Naive thymus-derived CD4-positive, alpha-beta T cell (primary cell): ENCODE results near the gene ID1. TPM values are rescaled to one million over a fixed set of nuclear protein-coding genes. Genes with fewer than 3 reads are reported as not detected.
A peak's percentile ranks its signal among the peaks of the same experiment; 100 is the strongest.
"Not testable (repeated sequence)": the region's sequence is repeated elsewhere in the genome, so short reads cannot be mapped to it uniquely, and the experiment has no call there.

Experiments used
- ATAC-seq: fragments of 150-1000 bp; cut with Tn5 transposase; 2 replicates; pipeline ENCODE4 v1.10.0; 2021; ENCODE audit warnings: mild to moderate bottlenecking, moderate library complexity
- CTCF ChIA-PET: fragments of 350-600 bp; sonication (Branson Sonifier 250); formaldehyde crosslinking; loops from one replicate; lab custom pipeline; 2021; ENCODE audit warnings: antibody characterized with exemption; lab: Charles Lee
- POLR2A ChIA-PET: fragments of 350-600 bp; sonication (Branson Sonifier 250); formaldehyde crosslinking; loops from one replicate; lab custom pipeline; 2021; ENCODE audit warnings: antibody characterized with exemption, inconsistent platforms; lab: Charles Lee
- DNase-seq, 9 donors: peaks; one replicate each; pipeline versions ENCODE4 v3.0.0 to v3.0.0-alpha.2; 2020 to 2022; ENCODE audit warnings: mixed read lengths in 1 of 9
- H3K27ac ChIP-seq: one replicate; pipeline ENCODE4 v1.7.0; 2013; ENCODE audit warnings: mild to moderate bottlenecking, low read depth, low read length, moderate library complexity
- H3K27me3 ChIP-seq, 2 donors: one replicate each; pipeline ENCODE4 v1.7.0; 2013; ENCODE audit warnings: low read length in 2 of 2, mild to moderate bottlenecking in 2 of 2, moderate library complexity in 2 of 2; ENCODE audit not compliant: control insufficient read depth in 2 of 2, insufficient read depth in 2 of 2
- H3K36me3 ChIP-seq, 3 experiments: 1 replicate in 2 of 3; 2 replicates in 1 of 3; pipeline ENCODE4 v1.7.0; 2013; ENCODE audit warnings: low read length in 3 of 3, mild to moderate bottlenecking in 3 of 3, moderate library complexity in 1 of 3; ENCODE audit not compliant: insufficient read depth in 3 of 3, control insufficient read depth in 2 of 3
- H3K4me1 ChIP-seq, 2 donors: one replicate each; pipeline ENCODE4 v1.7.0; 2013; ENCODE audit warnings: low read length in 2 of 2, mild to moderate bottlenecking in 2 of 2, moderate library complexity in 1 of 2; ENCODE audit not compliant: control insufficient read depth in 2 of 2, insufficient read depth in 2 of 2
- H3K4me3 ChIP-seq: 2 replicates; pipeline ENCODE4 v1.7.0; 2013; ENCODE audit warnings: mild to moderate bottlenecking, low read length
- H3K9me3 ChIP-seq, 3 experiments: 1 replicate in 2 of 3; 2 replicates in 1 of 3; pipeline ENCODE4 v1.7.0; 2013; ENCODE audit warnings: low read length in 3 of 3; ENCODE audit not compliant: control insufficient read depth in 2 of 3
- H3K27ac Mint-ChIP-seq, 9 donors: one replicate each; pipeline ENCODE4 v1.8.0; 2020 to 2022; ENCODE audit warnings: mixed read lengths in 9 of 9, mild to moderate bottlenecking in 8 of 9, moderate library complexity in 5 of 9, inconsistent platforms in 2 of 9
- H3K27me3 Mint-ChIP-seq, 5 donors: one replicate each; pipeline ENCODE4 v1.8.0; 2021 to 2022; ENCODE audit warnings: mixed read lengths in 5 of 5, mild to moderate bottlenecking in 1 of 5
- H3K36me3 Mint-ChIP-seq, 5 donors: one replicate each; pipeline ENCODE4 v1.8.0; 2020 to 2022; ENCODE audit warnings: mixed read lengths in 5 of 5, mild to moderate bottlenecking in 3 of 5, inconsistent platforms in 1 of 5
- H3K4me1 Mint-ChIP-seq, 7 donors: one replicate each; pipeline ENCODE4 v1.8.0; 2020 to 2022; ENCODE audit warnings: mixed read lengths in 7 of 7, mild to moderate bottlenecking in 3 of 7, inconsistent platforms in 1 of 7
- H3K4me3 Mint-ChIP-seq, 10 donors: one replicate each; pipeline ENCODE4 v1.8.0; 2020 to 2022; ENCODE audit warnings: mild to moderate bottlenecking in 10 of 10, mixed read lengths in 10 of 10, moderate library complexity in 6 of 10, inconsistent platforms in 2 of 10
- H3K9me3 Mint-ChIP-seq, 11 donors: one replicate each; pipeline ENCODE4 v1.8.0; 2020 to 2022; ENCODE audit warnings: mixed read lengths in 11 of 11, mild to moderate bottlenecking in 4 of 11, inconsistent platforms in 1 of 11, moderate library complexity in 1 of 11
- intact Hi-C, 2 donors: fragments of 100-400 bp; cut with micrococcal nuclease; formaldehyde crosslinking; loops; one replicate each; pipeline ENCODE4 v1.15.1; 2023
- polyA plus RNA-seq, 2 donors: library from polyadenylated mRNA; unstranded; fragments of 300-500 nt; fragmentation: Illumina TruSeq; gene quantifications; one replicate each; pipeline ENCODE4 v1.2.3, GENCODE V29; 2021
- total RNA-seq, 6 experiments: library from RNA in 5 of 6; stranded (reverse) in 5 of 6; gene quantifications; 1 replicate in 5 of 6; 2 replicates in 1 of 6; pipeline ENCODE4 v1.2.3 and lab custom pipeline; 2021 to 2026

Gene ID1
- total and polyA plus RNA-seq, 7 experiments from 2014 or later = 0.41 to 16.9 (median 0.62) TPM; not detected in 2

DNA sequence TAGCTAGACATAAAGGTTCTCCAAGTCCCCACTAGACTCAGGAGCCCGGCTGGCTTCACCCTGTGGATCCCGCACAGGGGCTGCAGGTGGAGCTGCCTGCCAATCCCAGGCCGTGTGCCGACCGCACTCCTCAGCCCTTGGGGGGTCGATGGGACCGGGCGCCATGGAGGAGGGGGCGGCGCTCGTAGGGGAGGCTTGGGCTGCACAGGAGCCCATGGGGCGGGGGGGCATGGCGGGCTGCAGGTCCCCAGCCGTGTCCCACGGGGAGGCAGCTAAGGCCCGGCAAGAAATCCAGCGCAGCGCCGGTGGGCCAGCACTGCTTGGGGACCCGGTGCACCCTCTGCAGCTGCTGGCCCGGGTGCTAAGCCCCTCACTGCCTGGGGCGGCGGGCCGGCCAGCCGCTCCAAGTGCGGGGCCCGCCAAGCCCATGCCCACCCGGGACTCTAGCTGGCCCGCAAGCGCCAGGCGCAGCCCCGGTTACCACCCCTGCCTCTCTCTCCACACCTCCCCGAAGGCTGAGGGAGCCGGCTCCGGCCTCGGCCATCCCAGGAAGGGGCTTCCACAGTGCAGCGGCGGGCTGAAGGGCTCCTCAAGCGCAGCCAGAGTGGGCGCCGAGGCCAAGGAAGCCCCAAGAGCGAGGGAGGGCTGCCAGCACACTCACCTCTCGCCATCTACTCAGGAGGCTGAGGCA, 26.5 kb upstream of the ID1 start:
- H3K9me3 Mint-ChIP-seq = peaks cover 0 to 3% (median 0%) of the 10 kb centered on the region in 11 donors
- ATAC-seq (no peak), DNase-seq (no peak)
- no peak overlapping the region for H3K4me3 Mint-ChIP-seq
- no peak overlapping the region for H3K4me3 ChIP-seq
- ChIA-PET CTCF (interaction anchor here (0.6 to 2.1 kb wide), 4 partner anchors 8 to 35 kb away, joined by 3 to 8 read pairs (median 3); no protein-coding TSS in a partner anchor), POLR2A (interaction anchor here (0.6 kb wide), 1 partner anchor 21 kb away, joined by 4 read pairs; no protein-coding TSS in a partner anchor)
- H3K4me1 ChIP-seq = no peaks in the 10 kb centered on the region
- H3K4me1 Mint-ChIP-seq = peaks cover 4 to 26% (median 15%) of the 10 kb centered on the region in 7 donors
- H3K36me3 Mint-ChIP-seq = peaks cover 0 to 4% (median 0%) of the 10 kb centered on the region in 5 donors
- H3K27me3 ChIP-seq = no peaks in the 10 kb centered on the region
- H3K27ac Mint-ChIP-seq = peak overlapping the region in 2 of 9 donors; percentile 5 to 74
- no peaks in the 10 kb centered on the region for H3K27me3 Mint-ChIP-seq
- H3K9me3 ChIP-seq = no peaks in the 10 kb centered on the region
- intact Hi-C loops = no loop called here
- H3K27ac ChIP-seq = no peak overlapping the region
- H3K36me3 ChIP-seq = no peaks in the 10 kb centered on the region

DNA sequence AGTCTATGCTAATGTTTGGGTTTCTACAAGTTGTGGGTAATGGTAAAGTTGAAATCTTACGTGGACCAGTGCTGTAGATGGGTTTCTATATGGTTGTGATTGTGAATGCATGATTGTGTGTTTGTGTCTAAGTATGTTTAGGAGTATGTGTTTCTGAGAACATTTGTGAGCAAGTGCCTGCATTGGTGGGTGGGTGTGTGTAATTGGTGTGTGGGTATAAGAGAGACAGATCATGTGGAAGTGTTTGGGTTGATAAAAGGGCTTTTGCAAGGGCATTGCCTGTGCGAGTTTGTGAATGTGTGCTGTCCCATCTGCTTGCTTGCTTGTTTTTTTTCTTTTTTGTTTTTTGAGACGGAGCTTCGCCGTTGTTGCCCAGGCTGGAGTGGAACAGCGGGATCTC, 25.8 kb upstream of the ID1 start:
- Mint-ChIP-seq H3K36me3 (peaks cover 0 to 4% (median 0%) of the 10 kb centered on the region in 5 donors), H3K4me3 (no peak overlapping the region), H3K4me1 (peaks cover 0 to 20% (median 9%) of the 10 kb centered on the region in 7 donors), H3K27me3 (no peaks in the 10 kb centered on the region), H3K9me3 (peaks cover 0 to 3% (median 0%) of the 10 kb centered on the region in 11 donors), H3K27ac (peak overlapping the region in 1 of 9 donors; percentile 5)
- ChIA-PET CTCF (interaction anchor here (1.0 kb wide), 1 partner anchor 9 kb away, joined by 4 read pairs; no protein-coding TSS in a partner anchor), POLR2A (no interaction called here)
- intact Hi-C loops = no loop called here
- Histone ChIP-seq H3K36me3 (no peaks in the 10 kb centered on the region), H3K4me3 (no peak overlapping the region), H3K27me3 (no peaks in the 10 kb centered on the region), H3K4me1 (no peaks in the 10 kb centered on the region), H3K27ac (no peak overlapping the region), H3K9me3 (no peaks in the 10 kb centered on the region)
- ATAC-seq (no peak), DNase-seq (no peak)

DNA sequence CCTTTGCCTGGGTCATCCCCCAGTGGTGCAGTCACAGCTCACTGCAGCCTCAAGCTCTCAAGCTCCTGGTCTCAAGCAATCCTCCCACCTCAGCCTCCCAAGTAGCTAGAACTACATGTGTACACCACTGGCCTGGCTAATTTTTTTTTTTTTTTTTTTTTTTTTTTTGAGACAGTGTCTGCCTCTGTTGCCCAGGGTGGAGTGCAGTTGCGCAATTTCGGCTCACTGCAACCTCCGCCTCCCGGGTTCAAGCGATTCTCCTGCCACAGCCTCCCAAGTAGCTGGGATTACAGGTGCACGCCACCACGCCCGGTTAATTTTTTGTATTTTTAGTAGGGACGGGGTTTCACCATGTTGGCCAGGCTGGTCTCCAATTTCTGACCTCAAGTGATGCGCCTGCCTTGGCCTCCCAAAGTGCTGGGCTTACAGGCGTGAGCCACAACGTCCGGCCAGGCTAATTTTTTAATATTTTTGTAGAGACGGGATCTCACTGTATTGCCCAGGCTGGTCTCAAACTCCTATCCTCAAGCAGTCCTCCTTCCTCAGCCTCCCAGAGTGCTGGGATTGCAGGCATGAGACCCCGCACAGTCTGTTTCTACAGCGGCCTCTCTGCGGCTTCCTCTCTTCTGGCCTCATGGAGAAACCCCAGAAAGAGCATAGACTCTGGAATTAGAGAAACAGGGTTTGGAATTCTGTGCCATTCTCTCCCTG, 25.0 kb upstream of the ID1 start:
- ATAC-seq, H3K9me3 Mint-ChIP-seq, H3K36me3 Mint-ChIP-seq, H3K27ac ChIP-seq, H3K4me3 ChIP-seq, H3K9me3 ChIP-seq, H3K4me1 ChIP-seq, POLR2A ChIA-PET, H3K4me3 Mint-ChIP-seq, H3K36me3 ChIP-seq, H3K27ac Mint-ChIP-seq, H3K27me3 ChIP-seq, DNase-seq, intact Hi-C loops, H3K27me3 Mint-ChIP-seq: not testable (repeated sequence)
- H3K4me1 Mint-ChIP-seq = peaks cover 0 to 20% (median 9%) of the 10 kb centered on the region in 7 donors
- CTCF ChIA-PET = interaction anchor here (1.0 kb wide), 1 partner anchor 10 kb away, joined by 4 read pairs; no protein-coding TSS in a partner anchor

DNA sequence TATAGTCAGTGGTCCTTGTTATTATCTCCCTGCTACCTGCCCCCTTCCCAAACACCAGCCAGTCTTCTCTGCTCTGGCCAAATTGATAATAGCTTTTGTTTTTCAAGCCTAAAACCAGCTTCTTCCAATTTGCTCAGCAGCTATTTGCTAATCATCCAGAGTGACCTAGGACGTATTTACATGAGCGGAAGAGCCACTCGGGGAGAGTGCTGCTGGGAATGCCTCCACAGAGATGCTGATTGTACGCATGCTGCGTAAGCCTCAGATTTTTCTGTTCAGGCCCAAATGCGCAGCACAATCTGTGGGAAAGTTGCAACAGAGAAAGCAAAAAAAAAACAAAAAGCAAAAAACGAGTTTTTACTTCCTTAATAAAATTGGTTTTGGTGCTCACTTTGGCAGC, 24.4 kb upstream of the ID1 start:
- no peaks in the 10 kb centered on the region for H3K27me3 ChIP-seq
- POLR2A ChIA-PET = no interaction called here
- peaks cover 0 to 3% (median 0%) of the 10 kb centered on the region in 11 donors for H3K9me3 Mint-ChIP-seq
- H3K4me3 Mint-ChIP-seq = no peak overlapping the region
- DNase-seq (no peak), ATAC-seq (no peak)
- peaks cover 0 to 6% (median 0%) of the 10 kb centered on the region in 5 donors for H3K27me3 Mint-ChIP-seq
- no peak overlapping the region for H3K4me3 ChIP-seq
- H3K4me1 Mint-ChIP-seq = peaks cover 0 to 20% (median 9%) of the 10 kb centered on the region in 7 donors
- intact Hi-C loops = no loop called here
- no peak overlapping the region for H3K27ac ChIP-seq
- CTCF ChIA-PET = no interaction called here
- no peaks in the 10 kb centered on the region for H3K36me3 ChIP-seq
- no peaks in the 10 kb centered on the region for H3K9me3 ChIP-seq
- no peak overlapping the region for H3K27ac Mint-ChIP-seq
- H3K4me1 ChIP-seq = no peaks in the 10 kb centered on the region
- peaks cover 0 to 4% (median 0%) of the 10 kb centered on the region in 5 donors for H3K36me3 Mint-ChIP-seq

DNA sequence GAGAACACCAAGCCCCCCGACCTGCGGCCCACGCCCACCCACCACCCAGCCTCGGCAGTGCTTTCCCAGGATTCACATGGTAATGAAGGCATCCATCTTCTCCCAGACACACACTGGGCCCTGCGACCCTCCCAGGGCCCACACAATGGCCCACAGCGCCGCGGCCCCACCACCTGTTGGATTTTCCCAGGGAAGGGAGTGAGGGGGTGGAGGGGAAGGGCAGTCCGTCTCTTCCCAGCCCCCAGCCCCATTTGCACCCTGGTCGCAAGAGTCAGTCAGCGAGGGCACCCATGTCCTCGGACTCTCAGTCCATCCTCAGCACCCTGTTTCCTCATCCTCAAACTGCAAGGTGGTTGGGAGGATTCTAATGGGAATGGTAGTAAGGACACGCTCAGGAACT, 23.7 kb upstream of the ID1 start:
- Mint-ChIP-seq H3K36me3 (peaks cover 0 to 4% (median 0%) of the 10 kb centered on the region in 5 donors), H3K27me3 (peaks cover 0 to 12% (median 2%) of the 10 kb centered on the region in 5 donors), H3K9me3 (peaks cover 0 to 3% (median 0%) of the 10 kb centered on the region in 11 donors), H3K4me1 (peaks cover 0 to 20% (median 9%) of the 10 kb centered on the region in 7 donors), H3K27ac (peak overlapping the region in 1 of 9 donors; percentile 49), H3K4me3 (no peak overlapping the region)
- no peak for ATAC-seq
- Histone ChIP-seq H3K4me3 (no peak overlapping the region), H3K27ac (no peak overlapping the region), H3K27me3 (no peaks in the 10 kb centered on the region), H3K9me3 (no peaks in the 10 kb centered on the region), H3K4me1 (no peaks in the 10 kb centered on the region), H3K36me3 (no peaks in the 10 kb centered on the region)
- no peak for DNase-seq
- intact Hi-C loops = no loop called here
- ChIA-PET CTCF (no interaction called here), POLR2A (no interaction called here)

DNA sequence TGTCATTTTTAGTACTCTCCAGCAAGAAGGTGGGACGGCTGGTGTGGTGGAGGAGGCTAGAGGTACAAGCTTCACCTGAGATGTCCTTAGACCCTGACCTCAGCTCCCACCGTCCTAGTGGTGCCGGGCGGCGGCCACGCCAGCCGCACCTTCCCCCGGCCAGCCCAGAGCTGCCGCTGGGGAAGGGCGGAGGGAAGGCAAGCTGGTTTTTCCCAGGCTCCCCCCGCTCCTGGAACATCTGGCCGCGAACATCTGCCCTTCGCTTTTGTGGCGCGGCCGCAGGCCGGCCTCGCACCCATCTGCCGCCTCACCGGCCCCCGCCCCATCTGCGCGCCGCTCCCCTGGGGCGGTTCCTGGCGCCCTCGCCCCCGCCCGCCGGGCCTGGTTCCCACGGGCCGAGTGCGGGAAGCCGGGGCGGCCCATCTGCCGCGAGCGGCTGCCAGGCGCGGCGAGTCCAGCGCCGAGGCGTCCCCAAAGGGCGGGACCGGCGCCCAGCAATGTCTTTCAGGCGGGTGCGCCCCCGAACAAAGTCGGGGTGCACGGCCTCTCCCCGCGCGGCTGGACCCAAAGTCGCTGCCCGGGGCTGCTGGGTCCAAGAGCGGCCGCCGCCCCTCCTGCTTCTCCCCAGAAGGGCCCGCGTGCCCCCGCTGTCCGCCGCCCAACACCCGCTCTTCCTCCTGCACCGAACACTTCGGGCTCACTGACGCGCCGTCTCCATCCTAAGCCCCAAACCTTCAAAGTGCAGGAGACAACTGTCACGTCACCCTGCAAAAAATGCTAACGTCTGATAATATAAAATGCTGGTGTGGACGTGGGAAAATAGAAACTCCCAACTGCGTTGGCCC, 17.3 kb upstream of the ID1 start:
- Mint-ChIP-seq H3K4me3 (peak overlapping the region; percentile 74 to 95 (median 84)), H3K36me3 (peaks cover 0 to 3% (median 0%) of the 10 kb centered on the region in 5 donors), H3K27ac (peak overlapping the region in 1 of 9 donors; percentile 78), H3K27me3 (peaks cover 12 to 37% (median 22%) of the 10 kb centered on the region in 5 donors), H3K4me1 (peaks cover 5 to 8% (median 6%) of the 10 kb centered on the region in 7 donors), H3K9me3 (peaks cover 0 to 1% (median 0%) of the 10 kb centered on the region in 11 donors)
- H3K27me3 ChIP-seq = peaks cover 4 to 6% of the 10 kb centered on the region in 2 donors
- H3K4me3 ChIP-seq = peak overlapping the region; percentile 9
- CTCF ChIA-PET = interaction anchor here (1.1 to 1.8 kb wide), 3 partner anchors 14 to 25 kb away, joined by 4 to 5 read pairs (median 4); no protein-coding TSS in a partner anchor
- peaks cover 0 to 6% of the 10 kb centered on the region in 2 donors for H3K4me1 ChIP-seq
- DNase-seq (peak in 1 of 9 donors; percentile 52), ATAC-seq (peak; percentile 56)
- intact Hi-C loops = loop anchor here in 1 of 2 donors (2.0 kb wide), 1 partner anchor 15 kb away; no protein-coding TSS in a partner anchor
- H3K36me3 ChIP-seq = no peaks in the 10 kb centered on the region
- H3K27ac ChIP-seq = no peak overlapping the region
- H3K9me3 ChIP-seq = no peaks in the 10 kb centered on the region
- POLR2A ChIA-PET = interaction anchor here (0.6 kb wide), 1 partner anchor 12 kb away, joined by 3 read pairs; no protein-coding TSS in a partner anchor
